Amniotic stem cell (primary cell): Measurements from ENCODE around the gene LRRIQ4.

ENCODE experiments used
- DNase-seq: peaks from one replicate; lab custom pipeline; 2025; lab: John Stamatoyannopoulos, UW

The LRRIQ4 gene

DNA sequence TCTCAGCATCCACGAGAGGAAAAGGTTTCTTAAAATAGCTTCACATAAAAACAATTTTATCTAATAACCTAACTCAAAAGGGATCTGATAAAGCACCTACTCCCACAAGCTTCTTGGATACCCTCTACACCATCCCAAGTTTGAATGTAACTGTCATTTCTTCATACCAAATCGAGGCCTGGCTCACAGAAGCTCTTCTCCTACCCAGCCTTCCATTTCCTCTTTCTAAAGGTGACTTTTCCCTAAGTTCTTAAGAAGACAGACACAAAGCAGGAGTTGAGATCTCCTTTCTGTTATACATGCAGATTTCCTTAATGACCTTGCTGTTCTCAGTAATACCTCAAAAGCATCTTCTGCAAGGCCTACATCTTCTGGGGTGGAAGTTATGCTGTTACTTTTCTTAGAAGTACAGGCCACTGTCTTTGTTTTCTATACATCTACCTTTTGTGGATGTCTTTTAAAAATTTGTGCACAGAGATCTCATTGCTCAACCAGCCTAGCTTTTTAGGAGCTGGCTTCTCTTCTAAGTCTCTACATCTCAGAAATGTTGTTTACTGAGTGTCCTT lies 3.4 kb upstream of the LRRIQ4 start:
- DNase-seq: no peak

DNA sequence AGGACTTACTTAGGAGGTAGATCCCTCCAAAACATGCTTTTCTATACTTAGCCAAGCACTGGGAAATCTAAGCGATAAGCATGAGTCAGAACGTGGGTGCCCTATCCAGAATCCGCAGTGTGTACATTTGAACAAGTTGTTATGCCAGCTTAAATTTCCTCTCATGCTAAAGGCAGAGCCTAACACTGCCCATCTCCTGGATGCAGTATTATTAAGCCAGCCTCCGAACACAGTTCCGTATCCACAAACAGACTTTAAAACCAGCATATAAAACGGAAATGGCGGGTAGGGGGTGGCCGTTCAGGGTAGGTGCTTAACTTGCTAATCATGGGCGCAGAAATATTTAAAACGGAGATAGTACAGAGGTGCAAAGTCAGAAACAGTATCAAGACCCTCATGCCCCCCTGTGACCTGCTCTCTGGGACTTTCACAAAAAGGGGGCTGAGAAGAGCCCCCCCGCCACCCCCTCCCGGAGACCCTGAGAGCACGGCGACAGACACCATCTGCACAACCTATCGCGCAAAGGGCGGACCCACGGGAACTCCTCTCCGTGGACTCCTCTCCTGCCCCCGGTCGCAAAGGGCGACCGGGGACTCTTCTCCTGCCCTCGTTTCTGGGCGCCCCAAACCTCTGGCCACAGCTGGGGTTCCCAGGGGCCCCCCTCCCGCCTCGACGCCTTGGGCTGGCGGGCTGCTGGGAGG lies 889 bp upstream of the LRRIQ4 start:
- DNase-seq: peak; percentile 74

DNA sequence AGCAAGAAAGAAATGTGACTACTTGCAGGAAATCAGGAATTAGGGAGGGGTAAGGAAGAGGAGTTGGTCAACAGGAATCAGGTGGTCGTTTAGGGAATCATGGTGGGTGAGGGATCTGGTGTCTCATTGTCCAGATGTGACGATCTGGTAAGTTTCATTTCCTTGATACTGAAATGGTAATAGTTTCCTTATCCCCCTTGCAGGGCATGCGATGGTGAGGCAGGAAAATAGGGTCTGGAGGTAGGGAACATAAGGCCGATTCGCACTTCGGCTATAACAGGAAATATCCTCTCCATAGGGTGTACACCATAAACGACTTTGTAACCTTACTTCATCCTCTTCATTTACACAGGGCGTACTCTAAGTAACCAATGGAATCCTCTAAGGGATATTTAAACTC lies 608 bp downstream of the LRRIQ4 start:
- DNase-seq: no peak

DNA sequence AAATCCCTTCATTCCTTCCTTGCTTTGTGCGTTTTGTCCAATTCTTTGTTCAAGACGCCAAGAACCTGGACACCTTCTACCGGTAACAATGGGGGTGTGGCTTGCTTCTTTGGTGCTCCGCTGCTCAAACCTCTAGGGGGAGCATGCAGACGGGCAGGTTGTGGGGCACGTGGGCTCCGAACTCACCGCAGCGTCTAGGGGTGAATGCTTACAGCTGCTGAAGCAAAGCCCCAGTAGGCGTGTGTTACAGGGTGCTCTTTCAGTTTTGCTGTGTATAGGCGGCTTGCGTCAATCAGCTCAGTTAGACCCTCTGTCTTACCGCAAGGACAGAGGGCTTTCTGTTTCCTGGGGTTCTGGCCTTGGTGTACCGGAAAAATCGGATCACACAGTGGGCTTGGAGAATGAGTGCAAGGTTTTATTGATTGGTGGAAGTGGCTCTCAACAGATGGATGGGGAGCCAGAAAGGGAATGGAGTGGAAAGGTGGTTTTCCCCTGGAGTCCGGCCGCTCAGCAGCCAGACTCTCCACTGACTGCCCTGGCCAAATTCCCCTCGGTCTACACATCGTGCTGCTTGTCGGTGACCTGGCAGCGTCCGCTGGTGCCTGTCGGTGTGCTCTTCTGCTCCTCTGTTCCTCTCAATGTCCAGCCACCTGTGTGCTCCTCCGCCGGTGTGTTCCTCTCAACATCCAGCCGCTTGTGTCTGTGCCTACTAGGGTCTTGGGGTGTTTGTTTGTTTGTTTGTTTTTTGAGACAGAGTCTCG lies 1.3 kb downstream of the LRRIQ4 start:
- no peak for DNase-seq

DNA sequence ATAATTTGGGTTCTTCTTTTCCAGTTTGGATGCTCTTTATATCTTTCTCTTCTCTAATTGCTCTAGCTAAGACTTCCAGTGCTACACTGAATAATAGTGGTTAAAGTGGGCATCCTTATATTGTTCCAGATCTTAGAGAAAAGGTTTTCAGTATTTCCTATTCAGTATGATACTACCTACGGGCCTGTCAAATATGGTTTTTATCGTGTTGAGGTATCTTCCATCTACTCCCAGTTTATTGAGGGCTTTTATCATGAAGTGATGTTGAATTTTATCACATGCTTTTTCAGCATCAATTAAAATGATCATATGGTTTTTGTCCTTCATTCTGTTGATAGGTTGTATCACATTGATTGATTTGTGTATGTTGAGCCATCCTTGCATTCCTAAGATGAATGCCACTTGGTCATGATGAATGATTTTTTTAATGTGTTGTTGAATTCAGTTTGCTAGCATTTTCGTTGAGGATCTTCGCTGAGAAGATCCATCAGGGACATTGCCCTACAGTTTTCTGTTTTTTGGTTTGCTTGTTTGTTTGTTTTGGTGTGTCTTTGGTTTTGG lies 3.0 kb downstream of the LRRIQ4 start:
- no peak for DNase-seq

DNA sequence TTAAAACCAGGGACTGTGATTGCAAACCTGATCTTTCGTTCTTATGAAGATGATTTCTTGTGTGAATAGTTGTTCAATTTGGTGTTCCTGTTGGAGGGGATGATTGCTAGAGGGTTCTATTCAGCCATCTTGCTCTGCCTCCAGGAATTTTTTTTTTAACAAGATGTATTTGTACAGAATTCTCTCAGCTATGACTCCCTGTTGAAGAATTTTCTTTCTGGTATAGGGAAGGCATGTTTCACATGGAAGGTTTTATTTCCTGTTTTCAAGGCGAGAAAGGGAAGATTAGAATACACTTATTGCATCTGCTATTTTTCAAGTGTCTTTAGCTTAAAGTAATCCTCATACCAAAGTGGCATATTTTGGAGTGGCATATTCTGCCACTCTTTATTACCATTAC lies 5.6 kb downstream of the LRRIQ4 start:
- DNase-seq: no peak

DNA sequence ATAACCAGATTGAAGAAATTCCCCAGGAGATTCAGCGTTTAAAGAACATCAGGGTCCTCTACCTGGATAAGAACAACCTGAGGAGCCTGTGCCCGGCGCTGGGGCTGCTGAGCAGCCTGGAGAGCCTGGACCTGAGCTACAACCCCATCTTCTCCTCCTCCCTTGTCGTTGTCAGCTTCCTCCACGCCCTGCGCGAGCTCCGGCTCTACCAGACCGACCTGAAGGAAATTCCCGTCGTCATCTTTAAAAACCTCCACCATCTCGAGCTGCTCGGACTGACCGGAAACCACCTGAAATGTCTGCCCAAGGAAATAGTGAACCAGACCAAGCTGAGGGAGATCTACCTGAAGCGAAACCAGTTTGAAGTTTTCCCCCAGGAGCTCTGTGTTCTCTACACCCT lies 9.4 kb downstream of the LRRIQ4 start:
- no peak for DNase-seq

DNA sequence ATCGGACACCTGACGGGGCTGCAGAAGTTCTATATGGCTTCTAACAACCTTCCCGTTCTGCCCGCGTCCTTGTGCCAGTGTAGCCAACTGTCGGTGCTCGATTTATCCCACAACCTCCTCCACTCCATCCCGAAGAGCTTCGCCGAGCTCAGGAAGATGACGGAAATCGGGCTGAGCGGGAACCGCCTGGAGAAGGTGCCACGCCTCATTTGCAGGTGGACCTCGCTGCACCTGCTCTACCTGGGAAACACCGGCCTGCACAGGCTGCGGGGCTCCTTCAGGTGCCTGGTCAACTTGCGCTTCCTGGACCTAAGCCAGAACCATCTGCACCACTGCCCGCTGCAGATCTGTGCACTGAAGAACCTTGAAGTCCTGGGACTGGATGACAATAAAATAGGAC lies 9.9 kb downstream of the LRRIQ4 start:
- DNase-seq: no peak

DNA sequence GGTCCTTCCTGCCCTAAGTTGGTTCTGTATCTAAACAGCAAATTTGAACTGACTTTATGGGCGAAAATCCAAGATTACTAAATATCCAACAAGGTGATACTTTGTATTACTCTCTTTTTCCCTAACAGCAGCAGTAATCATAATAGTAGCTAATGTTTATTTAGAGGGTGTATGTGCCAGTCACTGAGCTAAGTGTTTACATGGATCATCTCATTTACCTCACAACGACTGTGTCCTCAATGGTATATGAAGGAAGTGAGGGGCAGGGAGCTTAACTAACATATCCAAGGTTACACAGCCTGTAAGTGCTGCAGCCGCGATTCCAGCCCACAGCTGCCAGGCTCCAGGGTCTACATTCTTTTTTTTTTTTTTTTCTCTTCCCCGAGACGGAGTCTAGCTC lies 10.3 kb downstream of the LRRIQ4 start:
- DNase-seq: no peak

DNA sequence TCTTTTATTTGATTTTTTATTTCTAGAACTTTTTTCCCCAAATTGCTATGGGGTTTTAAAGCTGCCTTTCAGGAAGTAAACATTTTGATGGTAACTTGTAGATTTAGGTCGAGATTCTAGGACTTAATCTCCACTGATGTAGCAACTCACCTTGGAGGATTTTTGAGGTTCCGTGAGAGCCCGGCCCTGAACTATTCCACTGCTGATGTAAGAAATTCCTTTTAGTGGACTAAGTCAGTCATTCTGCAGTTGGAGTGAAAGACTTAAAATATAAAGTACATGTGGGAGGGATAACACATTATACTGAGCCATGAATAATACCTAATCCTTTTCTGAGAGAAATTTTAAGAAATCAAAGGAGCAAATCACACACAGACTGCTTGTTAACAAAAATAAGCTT lies 12.6 kb downstream of the LRRIQ4 start:
- no peak for DNase-seq

DNA sequence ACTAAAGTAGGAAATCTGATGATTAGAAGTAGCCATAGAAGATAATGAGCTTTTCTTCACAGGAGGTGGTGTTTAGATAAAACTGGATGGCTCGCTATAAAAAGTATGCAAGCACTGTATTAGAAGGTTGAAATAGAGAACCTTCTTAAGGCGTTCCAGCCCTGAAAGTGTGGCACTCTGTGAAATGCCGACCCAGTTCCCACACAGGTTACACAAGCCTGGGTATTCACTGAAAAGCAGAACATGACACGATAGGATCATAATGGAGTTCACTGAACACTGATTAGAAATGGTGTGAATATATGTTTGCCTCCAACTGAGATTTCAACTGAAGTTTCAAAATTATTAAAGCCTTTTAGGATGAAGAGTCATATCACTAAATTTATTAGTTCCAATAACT lies 15.0 kb downstream of the LRRIQ4 start:
- DNase-seq: no peak

DNA sequence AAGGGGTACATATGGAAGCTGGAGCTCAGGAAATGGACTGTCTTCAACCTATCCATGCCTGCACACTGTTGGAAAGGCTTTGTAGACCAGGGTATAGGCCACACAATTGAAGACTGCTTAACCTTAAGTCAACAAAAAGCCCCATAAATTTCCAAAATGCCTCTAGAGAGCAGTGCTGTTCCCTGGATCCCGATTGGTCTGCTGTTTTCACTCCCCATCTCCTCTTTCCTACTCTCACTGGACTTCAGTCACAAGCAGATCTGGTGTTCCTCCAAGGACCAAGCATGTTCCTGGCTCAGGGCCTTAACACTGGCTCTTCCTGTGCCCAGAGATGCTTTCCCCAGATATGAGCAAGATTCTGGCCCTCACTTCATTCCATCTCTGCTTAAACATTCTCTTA lies 22.9 kb downstream of the LRRIQ4 start:
- DNase-seq: no peak

DNA sequence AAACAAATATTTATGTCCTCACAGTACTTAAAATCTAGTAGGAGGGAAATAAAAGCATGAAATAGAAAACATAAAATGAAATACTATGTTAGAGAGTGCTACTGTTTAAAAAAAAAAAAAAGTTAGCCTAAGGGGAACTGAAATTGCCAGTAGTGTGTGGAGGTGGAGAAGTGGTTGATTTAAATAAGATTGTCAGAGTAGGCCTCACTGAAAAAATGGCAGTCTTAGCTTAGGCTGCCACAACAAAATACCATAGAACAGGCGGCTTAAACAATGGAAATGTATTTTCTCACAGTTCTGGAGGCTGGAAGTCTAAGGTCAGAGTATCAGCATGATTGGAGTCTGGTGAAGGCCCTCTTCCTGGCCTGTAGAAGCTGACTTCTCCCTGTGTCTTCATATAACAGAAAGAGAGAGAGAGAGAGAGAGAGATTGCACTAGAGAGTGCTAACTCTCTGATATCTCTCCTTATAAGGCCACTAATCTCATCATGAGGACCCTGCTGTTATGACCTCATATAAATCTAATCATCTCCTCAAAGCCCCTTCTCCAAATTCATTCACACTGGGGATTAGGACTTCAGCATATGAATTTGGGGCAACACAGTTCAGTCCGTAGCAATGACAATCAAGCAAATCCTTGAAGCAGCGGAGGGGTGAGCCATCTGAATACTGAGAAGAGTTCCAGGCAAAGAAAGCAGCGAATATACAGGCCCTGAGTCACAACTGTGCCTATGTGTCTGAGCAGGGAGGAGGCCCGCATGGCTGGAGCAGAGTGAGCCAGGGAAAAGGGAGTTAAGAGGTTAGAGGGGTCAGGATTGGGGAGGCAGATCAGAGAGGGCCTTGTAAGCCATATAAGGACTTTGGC lies 23.6 kb downstream of the LRRIQ4 start:
- DNase-seq: no peak

DNA sequence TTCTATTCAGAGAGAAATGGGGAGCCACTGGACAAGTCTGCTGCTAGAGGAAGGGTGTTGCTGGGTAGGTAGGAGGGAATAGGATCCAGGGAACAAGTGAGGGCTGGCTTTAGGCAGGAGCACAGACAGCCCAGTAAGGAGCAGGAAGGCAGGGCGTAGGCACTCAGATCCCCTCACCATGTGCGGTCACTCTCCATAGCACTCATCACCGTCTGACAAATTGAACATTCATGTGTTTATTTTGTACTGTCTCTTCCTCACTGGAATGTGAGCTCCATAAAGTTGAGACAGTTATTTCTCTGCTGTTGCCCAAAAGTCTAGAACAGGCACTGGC lies 24.2 kb downstream of the LRRIQ4 start:
- no peak for DNase-seq

DNA sequence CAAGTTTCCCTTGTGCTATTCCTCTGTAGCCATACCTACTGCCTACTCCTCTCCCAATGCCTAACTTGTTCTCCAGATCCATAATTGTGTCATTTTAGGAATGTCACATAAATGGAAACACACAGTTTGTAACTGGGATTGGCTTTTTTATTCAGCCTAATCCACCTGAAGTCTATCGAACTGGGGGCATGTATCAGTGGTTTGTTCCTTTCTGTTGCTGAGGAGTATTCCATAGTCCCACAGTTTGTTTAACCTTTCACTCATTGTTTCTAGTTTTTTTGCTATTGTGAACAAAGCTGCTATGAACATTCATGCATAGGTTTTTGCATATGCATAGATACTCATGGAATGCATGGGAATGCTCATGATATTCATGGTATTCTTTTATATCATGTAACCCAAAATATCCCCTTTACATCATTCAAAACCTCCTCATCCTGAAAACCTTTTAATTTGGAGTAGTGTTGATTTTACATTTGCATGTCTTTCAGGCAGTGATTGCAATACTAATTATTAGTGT lies 25.9 kb downstream of the LRRIQ4 start:
- no peak for DNase-seq

DNA sequence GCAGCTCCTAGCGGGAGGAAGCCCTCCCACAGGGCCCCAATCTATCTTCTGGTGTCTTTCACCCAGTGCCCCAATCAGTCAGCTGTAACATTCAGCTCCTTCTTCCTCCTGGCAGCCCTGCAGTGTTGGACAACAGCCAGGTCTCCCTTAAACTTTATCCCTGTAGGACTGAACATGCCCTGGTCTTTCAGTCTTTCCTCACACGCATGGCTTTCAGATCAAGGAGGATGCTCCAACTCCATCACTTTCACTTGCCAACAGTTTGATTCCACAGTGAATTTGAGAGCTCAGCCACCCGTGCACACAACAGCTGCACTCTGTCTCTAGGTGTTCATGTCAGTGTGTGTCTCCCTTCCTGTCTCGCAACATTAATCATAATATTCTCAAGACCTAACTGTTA lies 28.5 kb downstream of the LRRIQ4 start:
- no peak for DNase-seq

DNA sequence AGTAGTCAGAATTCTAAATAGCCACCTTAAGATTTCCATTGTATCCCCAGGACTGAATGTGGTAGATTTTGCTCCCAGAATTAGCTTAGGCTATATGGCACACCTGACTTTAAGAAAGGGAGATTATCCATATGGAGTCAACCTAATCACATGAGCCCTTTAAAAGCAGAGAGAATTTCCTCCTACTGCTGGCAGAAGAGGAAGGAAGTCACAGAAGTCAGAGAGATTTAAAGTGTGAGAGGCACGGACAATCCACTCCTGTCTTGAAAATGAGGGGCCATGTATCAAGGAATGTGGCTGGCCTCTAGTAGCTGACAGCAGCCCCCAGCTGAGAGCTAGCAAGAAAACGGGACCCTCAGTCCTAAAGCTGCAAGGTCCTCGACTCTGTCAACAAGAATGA lies 30.3 kb downstream of the LRRIQ4 start:
- no peak for DNase-seq

DNA sequence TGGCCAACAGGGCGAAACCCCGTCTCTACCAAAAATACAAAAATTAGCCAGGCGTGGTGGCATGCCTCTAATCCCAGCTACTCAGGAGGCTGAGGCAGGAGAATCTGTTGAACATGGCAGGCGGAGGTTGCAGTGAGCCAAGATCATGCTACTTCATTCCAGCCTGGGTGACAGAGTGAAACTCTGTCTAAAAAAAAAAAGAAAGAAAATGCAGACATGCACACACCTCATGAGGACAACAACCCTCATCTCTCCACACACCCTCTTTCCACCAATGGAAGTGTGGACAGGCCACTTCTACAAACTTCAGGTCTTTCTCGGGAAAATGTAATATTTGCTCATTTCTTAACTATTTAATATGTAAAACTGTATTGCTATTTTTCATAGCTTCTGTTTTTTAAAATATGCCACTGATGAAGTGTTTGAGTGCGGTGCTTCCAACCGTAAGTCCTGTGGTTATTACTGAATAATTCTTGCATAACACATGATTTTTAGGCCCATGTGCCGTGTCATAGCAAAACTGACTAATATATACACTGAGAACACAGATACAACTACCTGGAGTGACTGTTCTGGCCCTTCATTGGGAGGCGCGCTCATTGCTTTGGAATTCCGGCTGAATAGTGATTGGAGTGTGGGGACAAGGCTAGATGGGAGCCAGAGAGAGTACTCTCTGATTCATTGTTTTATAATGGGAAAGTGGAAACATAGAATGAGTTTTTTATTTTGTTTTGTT lies 34.0 kb downstream of the LRRIQ4 start:
- DNase-seq: peak; percentile 21

DNA sequence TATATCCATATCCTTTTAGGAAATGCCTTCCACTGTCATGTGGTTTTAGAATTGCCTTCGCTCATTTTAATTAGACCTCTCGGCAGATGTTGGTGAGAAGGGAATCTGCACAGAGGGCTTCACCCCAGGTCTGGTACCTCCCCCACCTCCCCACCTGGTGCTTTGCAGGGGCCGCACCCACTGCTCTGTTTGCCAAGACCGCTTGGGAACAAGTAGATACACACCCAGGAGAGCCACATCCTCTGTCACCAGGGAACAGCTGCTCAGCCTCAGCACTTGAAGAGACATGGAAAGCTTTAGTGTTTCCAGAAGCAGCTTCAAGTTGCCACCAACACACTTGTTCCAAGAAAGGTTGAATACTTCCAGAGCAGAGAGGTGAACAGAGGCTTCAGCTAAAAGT lies 35.2 kb downstream of the LRRIQ4 start:
- DNase-seq: no peak

DNA sequence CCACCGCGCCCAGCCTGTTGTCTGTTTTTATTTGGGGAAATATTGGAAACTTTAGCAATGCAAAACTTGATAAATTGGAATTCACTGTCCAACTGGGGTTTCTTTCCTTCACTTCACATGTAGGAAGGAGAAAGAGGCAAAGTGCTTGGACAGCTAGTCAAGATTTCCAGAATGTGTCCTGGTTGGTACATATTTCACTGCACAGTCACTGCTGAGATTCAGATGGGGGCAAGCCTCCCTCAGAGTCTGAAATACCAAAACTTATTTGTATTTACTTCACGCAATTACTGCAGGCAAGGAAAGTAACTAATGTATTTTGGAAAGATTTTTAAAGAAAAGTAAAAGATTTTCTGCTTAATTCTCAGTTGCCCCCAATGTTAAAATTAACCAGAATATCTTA lies 36.1 kb downstream of the LRRIQ4 start:
- no peak for DNase-seq

DNA sequence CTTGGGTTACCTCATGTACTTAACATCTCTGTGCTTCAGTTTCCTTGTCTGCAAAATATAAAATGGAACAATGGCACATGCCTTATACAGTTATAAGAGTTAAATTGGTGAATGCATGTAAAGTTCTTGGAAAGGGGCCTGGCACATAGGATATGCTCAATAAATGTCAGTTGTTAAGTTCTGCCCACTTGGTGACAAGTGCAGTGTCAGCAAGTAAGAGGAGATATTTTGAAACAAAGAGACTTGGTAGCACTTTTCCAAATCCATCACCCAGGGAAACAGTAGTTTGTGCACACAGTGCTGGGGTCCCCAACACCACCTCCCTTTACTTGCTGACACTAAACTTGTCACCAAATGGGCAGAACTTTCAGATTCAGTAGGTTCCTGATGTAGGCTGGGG lies 37.9 kb downstream of the LRRIQ4 start:
- no peak for DNase-seq
